Stimulated activated CD4-positive, alpha-beta T cell treated with anti-CD3 and anti-CD28 coated beads, Interleukin-1b, Interleukin-23, amount 100 ng/mL, for 1 hour (primary cell): ENCODE measurements around the gene SGCB.

Experiments
- DNase-seq, 2 donors: peaks; one replicate each; pipeline ENCODE4 v3.0.0-alpha.2; 2020; ENCODE audit warnings: low read depth in 2 of 2

The SGCB gene

GRCh38 chr4:52019936-52020657 is 18.0 kb downstream of the SGCB start, which contains the start of gene LRRC66:
Gene LRRC66 (minus strand): TSS chr4:52020363. CDS start chr4:52017613, 2,750 bp downstream.
- DNase-seq = no peak

DNA sequence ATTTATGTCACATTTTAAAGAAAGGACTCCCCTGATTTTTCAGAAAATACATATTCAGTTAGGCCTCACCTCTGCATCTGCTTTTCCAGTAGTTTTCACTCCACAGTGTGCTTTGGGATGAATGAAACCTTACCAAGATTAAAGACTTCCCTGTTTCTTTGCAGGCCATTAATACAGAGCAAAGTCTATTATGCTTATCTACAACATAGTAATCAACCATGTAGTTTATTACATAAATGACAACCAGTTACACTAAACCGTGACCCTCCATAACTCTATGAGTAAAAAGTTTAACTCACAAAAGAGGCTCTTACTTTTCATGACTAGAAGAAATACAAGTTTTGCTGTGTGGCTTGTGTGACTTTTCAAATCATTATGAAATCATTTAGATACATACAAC is 20.3 kb downstream of the SGCB start:
- no peak for DNase-seq

- DNase-seq = no peak
Observed at GRCh38 chr4:52016981-52017380, 21.1 kb downstream of the SGCB start.

- no peak for DNase-seq
Observed at GRCh38 chr4:52015366-52015765, 22.7 kb downstream of the SGCB start.

- DNase-seq = no peak
Observed at GRCh38 chr4:52014903-52015302, 23.2 kb downstream of the SGCB start.

DNA sequence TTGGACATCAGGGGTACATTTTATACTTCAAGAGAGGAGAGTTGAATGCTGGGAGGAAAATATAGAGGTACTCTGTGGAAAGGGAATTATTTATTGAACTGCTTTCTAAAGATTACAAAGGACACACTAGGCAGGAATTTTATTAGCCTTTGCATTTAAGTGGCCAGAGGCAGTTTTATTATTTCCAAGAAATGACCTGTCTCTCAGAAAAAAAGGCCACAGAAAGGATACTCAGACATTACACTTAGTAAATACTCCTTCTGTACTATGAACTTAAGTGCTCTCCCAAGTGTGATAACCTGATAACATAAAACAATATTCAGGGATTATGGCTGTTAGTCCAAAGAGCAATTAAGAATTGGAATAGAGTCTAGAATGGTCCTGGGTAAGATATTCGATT is 25.4 kb downstream of the SGCB start:
- DNase-seq = no peak

- DNase-seq = no peak
Observed at GRCh38 chr4:52010986-52011385, 27.1 kb downstream of the SGCB start.

GRCh38 chr4:52006887-52007286 is 31.2 kb downstream of the SGCB start:
- DNase-seq = no peak

DNA sequence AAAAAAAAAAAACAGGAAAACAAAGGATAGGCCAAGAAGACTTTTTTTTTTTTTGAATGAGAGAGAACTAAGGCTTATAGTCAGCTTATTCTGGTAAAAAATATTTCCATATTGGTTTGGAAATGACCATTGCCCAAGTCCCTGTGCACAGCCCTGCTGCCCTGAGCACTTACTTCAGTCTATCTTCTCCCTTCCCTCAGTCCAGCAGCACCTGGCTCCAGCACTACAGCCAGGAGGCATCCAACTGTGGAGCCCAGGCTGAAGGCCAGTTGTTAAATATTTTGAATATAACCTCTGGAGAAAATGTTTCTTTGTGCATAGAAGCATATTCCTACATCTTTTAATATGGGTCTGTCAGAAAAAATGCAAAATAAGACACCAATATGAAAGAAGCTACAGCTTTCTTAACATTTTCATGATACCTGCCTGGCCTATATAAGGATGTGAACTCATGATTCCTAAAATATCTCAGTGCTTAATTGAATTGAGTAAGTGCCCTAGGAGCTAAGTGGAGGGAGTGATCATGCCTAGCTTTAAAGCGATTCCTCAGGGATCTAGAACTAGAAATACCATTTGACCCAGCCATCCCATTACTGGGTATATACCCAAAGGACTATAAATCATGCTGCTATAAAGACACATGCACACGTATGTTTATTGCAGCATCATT is 32.4 kb downstream of the SGCB start:
- DNase-seq = no peak

DNA sequence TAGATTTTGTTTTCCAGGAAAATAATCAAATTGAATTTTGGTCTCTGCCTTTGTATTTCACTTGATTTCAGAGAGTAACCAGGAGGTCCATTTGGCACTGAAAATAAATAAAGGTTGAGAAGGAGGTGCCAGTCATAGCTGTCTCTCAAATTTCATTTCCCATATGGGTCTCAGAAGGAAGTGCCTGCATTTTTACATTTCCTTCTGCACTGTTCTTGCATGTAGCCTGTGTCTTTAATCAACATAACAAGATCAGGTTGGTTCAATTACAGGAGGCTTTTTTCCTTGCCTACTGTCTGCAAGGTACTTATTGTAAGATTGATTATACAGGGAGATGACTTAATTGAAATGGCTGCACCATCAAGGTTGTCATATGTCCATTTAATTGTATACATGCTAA is 33.7 kb downstream of the SGCB start:
- no peak for DNase-seq

DNA sequence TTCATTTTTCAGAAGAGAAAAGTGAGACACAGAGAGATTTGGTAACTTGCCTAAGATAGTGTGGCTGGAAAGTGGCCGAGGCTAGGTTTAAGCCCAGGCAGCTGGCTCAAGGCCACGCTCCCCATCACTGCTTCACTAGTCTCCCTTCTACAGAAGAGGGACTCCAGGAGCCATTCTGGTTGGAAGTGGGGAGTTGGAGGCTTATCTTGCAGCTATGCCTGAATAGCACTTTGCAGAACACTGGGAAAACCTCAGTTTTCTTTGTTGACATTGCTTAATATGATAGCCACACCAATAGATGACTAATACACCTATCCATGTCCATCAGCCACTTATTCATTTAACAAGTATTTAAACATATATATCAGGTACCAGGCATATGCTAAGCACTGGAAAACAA is 36.5 kb downstream of the SGCB start:
- DNase-seq = no peak

DNA sequence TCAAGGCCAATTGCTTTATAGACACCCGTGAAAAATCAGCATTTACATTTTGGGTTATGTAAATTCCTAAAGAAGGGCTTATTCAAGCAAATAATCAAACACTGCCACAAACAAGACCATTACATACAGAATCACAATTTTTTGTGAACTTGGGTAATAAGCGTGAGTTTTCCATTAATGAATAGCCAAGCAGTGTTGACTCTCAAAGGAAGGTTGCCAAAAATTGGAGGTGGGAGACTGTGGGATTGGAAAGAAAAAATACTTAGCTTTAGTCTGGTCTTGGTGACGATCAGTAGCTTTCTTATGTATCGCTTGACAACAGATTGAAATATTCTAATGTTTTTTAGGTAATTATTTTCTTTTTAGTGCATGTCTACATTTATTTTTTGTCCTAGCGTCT is 38.8 kb downstream of the SGCB start:
- DNase-seq = no peak

GRCh38 chr4:51998837-51999236 is 39.3 kb downstream of the SGCB start:
- no peak for DNase-seq

DNA sequence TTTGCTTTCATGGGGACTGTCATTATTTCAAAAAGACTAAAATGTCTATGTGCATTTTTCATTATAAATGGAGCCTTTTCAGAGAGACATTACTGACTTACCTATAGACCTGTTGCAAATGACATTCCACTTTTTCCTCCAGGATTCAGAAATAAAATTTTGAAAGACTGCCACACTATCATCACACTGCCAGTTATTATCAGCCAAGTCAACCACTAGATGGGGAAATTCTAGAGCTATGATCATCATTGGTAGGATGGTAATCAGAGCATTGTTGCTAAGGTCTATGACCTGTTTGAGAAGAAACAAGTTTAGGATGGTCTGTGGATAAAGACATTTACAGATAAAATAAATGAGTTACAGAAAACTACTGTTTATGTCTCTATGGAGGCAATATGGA is 40.5 kb downstream of the SGCB start:
- no peak for DNase-seq

GRCh38 chr4:51995647-51996220 is 42.4 kb downstream of the SGCB start:
- DNase-seq = no peak
